Stimulated activated CD8-positive, alpha-beta memory T cell treated with anti-CD3 and anti-CD28 coated beads, Interleukin-15, amount 100 ng/mL, for 24 hours (primary cell): ENCODE measurements around the gene LILRA1.
"Not testable (repeated sequence)": the region's sequence is repeated elsewhere in the genome, so short reads cannot be mapped to it uniquely, and the experiment has no call there.

ENCODE experiments used
- DNase-seq: peaks from one replicate; pipeline ENCODE4 v3.0.0-alpha.2; 2020; ENCODE audit warnings: low read depth

Gene LILRA1

DNA sequence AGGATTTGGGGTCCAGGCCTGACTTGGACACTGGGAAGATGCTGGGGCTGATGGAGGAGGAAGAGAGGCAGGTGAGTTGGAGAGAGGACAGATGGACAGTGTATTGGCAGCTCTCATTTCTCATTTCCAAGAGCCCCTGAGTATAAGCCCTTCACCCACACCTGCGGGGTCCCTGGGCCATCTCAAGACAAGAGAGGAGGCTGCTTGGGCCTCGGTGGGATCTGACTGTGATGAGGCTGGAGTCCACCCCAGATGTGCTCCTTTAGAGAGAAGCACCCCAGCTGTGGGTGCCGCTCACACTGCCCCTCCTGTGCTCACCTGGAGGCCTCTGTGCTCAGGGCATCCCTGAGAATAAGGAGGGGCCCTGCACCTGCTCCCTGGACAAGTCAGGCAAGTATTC lies 16.1 kb upstream of the LILRA1 start:
- DNase-seq: no peak

DNA sequence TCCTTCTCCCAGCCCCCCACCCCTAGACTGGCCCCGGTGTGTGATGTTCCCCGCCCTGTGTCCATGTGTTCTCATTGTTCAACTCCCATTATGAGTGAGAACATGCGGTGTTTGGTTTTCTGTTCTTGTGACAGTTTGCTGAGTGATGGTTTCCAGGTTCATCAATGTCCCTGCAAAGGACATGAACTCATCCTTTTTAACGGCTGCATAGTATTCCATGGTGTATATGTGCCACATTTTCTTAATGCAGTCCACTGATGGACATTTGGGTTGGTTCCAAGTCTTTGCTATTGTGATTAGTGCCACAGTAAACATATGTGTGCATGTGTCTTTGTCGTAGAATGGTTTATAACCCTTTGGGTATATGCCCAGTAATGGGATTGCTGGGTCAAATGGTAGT lies 15.2 kb upstream of the LILRA1 start:
- not testable (repeated sequence) for DNase-seq

DNA sequence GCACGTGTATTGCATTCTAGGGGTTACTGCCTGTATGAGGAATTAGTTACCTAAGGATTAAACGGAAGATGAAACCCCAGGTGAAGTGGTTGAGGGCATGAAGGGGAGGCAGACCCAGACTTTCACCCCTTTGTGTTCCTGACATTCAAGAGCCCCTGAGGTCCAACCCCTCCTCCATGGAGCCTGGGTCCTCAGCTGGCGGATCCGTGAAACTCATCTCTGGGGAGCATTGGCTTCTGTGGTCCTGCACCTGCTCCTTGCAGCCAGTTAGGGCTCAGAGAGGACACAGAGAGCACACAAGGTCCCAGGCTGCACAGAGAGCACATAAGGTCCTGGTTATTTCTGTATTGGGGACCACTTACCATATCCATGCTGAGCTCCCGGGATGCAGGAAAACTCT lies 7.0 kb upstream of the LILRA1 start:
- DNase-seq: no peak

DNA sequence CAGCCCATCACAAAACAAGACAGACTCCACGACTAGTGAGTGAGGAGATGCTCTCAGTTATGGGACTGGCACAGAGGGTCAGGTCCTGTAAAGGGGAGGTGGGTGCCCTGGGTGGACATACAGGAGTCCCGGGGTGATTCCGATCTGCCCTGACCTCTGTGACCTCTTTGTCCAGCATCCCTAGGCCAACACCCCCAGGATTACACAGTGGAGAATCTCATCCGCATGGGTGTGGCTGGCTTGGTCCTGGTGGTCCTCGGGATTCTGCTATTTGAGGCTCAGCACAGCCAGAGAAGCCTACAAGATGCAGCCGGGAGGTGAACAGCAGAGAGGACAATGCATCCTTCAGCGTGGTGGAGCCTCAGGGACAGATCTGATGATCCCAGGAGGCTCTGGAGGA lies 6.4 kb upstream of the LILRA1 start:
- DNase-seq: no peak

DNA sequence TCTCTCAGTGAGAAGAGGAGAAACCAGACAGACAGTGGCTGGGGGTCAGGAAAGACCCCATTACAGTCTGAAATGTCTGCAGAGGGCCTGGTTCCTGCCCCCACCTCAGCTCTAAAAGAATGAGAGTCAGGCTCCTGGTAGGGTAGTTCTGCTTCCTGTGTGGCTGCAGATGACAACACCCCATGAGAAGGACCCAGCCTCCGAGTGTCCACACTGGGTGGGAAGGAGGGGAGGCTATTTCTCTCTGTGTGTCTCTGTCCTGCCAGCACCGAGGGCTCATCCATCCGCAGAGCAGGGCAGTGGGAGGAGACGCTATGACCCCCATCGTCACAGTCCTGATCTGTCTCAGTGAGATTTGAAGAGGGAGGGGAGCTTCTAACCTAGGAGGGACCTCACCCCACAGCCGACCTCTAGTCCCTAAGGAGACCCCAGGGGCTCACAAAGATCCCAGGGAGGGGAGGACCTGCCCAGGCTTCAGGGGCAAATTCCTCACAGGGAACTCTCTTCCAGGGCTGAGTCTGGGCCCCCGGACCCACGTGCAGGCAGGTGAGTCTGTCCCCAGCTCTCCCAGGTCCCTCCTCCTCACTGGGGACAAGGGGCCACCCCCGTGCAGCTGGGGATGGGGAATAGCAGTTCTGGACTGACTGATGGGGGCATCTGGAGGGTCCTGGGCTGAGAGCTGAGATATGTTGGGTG lies 647 bp downstream of the LILRA1 start:
- not testable (repeated sequence) for DNase-seq

DNA sequence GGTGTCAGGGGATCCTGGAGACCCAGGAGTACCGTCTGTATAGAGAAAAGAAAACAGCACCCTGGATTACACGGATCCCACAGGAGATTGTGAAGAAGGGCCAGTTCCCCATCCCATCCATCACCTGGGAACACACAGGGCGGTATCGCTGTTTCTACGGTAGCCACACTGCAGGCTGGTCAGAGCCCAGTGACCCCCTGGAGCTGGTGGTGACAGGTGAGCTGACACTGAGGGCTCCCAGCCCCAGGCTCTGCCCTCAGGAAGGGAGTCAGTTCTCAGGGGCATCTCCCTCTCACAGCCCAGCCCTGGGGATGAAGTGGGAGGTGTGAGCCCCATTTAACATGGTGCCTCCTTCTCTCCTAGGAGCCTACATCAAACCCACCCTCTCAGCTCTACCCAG lies 1.3 kb downstream of the LILRA1 start:
- no peak for DNase-seq

DNA sequence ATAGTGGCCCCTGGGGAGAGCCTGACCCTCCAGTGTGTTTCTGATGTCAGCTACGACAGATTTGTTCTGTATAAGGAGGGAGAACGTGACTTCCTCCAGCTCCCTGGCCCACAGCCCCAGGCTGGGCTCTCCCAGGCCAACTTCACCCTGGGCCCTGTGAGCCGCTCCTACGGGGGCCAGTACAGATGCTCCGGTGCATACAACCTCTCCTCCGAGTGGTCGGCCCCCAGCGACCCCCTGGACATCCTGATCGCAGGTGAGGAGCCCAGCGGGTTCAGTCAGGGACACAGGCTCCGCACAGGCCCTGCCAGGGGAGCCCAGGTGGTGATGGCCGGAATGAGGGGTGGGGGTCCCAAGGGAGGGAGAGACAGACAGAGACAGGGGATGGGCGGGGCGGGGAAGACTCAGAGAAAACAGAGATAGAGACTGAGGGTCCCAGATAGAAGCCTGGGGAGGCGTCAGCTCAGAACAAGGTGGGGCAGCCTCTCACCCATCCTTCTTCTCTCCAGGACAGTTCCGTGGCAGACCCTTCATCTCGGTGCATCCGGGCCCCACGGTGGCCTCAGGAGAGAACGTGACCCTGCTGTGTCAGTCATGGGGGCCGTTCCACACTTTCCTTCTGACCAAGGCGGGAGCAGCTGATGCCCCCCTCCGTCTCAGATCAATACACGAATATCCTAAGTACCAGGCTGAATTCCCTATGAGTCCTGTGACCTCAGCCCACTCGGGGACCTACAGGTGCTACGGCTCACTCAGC lies 2.4 kb downstream of the LILRA1 start:
- not testable (repeated sequence) for DNase-seq

DNA sequence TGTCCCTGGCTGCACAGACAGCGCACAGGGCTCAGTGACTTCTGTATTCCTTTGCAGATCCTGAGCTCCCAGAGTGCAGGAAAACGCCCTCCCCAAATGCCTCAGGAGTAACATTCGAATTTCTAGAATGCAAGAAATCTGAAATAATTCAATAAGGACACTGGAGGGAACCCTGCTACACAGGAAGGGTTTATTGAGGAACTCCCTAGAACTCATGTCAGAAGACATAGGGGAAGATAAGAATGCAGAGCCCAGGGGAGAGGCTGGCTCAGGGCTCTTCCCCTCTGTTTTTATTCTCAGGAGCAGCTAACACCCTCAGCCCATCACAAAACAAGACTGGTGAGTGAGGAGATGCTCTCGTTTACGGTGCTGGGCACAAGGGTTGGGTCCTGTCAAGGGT lies 6.8 kb downstream of the LILRA1 start:
- DNase-seq: no peak

DNA sequence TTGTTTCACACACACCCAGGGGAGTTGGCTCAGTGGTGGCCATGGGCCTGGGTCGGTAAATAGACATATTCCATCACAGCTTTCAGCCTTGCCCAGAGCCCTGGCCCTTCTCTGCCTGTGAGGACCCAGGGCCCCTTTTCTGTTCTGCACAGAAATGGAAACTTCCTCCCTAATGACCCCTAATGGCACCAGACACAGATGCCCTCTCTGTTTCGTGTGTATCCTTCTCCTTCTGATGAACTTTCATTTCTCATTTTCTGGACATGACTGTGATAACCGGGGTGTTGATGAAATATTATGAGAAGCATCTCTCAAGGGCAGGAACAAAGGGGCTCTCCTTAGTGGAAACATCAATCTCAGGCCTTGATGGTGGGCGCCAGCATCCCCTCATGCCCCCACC lies 12.8 kb downstream of the LILRA1 start:
- DNase-seq: no peak

DNA sequence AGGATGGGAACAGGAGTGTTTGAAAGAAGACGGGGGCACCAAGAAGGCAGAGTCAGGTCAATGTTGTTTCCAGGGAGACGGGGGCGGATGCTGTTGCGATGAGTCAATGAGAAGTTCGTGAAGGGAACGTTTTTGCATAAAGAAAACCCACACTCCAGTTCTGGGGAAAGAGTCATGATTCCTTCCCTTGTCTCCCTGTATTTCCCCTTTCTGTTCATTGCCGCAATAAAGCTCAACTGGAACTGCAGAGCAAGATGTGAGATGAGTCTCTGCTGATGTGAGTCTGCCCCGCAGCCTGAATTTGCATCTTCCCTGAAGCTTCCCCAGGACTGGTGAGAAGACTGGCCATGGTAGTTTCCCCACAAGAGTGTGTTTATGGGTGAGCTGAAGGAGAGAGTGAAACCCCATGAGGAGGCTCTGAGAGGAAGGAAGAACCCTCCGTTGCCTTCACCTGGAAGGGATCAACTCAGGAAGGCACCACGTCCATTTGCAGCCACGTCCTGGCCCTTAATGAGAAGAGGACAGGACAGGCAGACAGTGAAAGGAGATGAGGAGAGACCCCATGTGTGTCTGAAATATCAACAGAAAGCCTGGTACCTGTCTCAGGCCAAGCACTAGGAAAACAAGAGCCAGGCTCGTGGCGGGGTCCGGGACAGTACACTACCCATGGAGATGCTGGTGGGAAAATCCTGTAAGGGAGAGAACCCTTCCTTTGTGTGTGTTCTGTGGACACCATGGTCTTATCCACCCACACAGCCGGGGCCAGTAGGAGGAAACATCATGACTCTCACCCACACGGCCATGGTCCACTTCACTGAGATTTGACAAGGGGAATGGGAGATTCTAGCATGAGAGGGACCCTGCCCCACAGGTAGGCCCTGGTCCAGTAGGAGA lies 13.7 kb downstream of the LILRA1 start:
- DNase-seq: no peak

DNA sequence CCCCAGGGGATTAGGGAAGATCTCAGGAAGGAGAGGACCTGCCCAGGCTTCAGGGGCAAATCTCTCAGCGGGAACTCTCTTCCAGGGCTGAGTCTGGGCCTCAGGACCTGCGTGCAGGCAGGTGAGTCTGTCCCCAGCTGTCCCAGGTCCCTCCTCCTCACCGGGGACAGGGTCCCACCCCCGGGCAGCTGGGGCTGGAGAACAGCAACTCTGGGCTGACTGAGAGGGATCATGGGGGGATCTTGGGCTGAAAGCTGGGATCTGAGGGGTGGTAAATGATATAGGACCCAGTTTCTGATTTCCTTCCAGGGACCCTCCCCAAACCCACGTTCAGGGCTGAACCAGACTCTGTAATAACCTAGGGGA lies 14.3 kb downstream of the LILRA1 start:
- DNase-seq: no peak

DNA sequence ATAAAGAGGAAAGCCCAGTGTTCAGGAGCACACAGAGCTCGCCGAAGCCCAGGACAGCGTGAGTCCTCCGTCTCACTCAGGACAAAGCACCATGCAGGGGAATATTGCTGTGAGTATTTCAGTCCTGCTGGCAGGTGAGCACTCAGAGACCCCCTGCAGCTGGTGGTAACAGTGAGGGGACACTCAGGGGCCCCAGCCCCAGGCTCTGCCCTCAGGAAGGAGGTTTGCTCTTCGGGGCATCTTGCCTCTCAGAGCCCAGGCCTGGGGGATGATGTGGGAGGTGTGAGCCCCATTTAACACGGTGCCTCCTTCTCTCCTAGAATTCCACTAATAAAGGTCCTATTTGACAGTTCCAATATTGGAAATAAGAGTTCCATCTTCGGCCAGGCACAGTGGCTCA lies 14.8 kb downstream of the LILRA1 start:
- no peak for DNase-seq

DNA sequence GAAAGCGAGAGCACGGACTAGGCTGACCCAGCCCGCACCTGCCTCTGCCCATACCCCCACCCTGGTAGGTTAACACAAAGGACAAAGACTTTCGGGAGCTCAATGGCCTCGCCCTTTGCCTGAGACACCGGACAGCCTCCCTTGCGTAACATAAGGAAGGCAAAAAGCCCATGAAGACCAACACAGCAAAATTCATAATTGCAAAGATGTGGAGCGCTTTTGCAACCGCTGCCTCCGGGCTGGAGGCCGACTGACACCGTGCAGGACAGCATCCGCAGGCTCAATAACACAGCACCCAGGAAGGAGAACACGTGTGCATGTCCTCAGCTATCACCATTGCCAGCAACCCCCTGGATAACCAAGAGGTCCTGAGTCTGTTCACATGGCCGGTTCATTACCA lies 15.4 kb downstream of the LILRA1 start:
- DNase-seq: no peak

DNA sequence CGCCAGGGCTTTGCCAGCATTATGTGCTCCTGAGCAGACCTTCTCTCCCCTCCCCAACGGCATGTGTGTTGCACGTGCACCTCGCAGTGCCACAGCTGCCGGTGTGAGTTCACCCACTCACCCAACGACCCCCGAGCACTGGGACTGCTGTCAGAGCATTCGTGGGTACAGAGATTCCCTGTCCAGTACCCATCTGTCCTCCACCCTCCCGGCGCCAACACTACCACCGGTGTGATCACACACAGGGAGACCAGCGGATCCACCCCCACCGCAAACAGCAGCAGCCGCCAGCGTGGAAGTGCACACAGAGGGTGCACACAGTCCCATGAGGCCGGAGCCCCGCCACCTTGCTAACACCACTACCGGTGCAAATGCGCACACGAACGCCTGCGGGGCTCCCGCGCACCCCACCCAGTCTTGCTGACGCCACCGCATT lies 15.9 kb downstream of the LILRA1 start:
- DNase-seq: no peak

DNA sequence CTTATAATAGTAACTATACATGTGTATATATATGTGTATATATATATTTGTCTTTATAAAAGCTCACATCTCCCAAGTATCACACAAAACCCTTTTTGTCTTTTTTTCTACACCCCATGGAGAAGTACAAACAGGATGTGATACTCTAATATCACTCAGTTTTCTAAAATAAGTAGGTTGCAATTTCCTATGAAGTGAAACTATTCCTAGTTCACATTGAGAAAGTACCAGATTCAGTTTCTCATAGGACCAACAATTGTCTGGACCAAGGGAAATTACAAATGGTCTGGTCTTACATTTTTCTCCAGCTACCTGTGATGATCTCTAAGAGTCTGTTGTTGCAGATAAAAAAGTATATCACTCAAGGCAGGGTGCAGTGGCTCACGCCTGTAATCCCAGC lies 19.0 kb downstream of the LILRA1 start:
- no peak for DNase-seq

DNA sequence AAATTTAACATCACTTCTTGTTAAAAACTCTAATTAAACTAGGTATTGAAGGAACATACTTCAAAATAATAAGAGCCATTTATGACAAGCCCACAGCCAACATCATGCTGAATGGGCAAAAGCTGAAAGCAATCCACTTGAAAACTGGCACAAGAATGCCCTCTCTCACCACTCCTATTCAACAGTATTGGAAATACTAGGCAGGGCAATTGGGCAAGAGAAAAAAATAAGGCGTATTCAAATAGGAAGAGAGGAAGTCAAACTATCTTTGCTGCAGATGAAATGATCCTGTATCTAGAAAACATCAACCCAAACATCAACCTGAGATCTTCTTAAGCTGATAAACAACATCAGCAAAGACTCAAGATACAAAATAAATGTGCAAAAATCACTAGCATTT lies 21.3 kb downstream of the LILRA1 start:
- DNase-seq: no peak

DNA sequence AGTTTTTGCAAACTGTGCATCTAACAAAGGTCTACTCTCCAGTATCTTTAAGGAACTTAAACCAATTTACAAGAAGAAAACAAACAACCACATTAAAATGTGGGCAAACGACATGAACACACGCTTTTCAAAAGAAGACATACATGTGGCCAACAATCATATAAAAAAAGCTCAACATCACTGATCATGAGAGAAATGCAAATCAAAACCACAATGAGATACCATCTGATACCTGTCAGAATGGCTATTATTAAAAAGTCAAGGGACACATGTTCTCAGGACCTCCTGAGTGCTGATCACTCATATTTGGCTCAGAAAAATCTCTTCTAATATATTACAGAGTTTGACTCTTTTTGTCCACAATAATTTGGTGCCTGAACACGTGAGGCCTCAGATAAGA lies 22.6 kb downstream of the LILRA1 start:
- DNase-seq: no peak

DNA sequence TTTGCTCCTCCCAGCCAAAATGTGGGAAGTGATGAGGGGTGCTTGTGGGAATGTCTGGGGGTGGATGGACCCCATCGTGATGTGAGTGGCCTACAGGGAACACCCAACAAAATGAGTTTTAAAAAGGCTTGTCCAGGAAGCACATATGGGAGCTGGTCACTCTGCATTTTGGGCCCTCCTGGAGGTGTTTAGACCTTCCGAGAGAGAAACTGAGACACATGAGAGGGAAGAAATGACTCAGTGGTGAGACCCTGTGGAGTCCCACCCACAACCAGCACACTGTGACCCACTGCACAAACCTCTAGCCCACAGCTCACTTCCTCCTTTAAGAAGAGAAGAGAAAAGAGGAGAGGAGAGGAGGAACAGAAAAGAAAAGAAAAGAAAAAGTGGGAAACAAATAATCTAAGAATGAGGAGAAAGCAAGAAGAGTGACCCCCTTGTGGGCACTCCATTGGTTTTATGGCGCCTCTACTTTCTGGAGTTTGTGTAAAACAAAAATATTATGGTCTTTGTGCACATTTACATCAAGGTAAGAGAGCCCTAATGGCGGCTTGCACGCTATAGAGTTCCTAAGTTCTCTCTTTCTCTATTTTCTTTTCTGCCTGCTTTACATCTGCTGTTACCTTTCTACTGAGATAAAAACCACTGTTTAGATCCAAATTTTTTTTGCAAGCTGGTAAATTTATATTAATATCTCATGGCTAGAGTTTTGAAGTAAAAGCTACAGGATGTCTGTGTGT lies 23.6 kb downstream of the LILRA1 start:
- DNase-seq: no peak

DNA sequence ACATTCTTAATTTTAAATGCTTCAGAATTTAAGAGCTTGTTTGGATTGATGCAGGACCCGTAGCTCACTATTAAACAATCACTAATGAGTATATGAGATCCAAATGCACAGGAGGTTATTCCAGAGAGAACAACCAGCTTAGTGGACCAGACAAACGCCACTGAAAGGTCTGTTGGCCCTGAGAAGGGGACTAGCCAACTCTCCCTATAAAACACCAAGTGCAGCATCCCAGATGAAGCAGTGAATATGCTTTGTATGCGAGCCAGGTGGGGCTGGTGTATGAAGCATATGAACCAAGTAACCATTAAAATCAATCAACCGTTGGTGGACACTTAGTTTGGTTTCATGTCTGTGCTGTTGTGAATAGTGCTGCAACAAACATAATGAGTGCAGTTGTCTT lies 27.0 kb downstream of the LILRA1 start:
- DNase-seq: no peak

DNA sequence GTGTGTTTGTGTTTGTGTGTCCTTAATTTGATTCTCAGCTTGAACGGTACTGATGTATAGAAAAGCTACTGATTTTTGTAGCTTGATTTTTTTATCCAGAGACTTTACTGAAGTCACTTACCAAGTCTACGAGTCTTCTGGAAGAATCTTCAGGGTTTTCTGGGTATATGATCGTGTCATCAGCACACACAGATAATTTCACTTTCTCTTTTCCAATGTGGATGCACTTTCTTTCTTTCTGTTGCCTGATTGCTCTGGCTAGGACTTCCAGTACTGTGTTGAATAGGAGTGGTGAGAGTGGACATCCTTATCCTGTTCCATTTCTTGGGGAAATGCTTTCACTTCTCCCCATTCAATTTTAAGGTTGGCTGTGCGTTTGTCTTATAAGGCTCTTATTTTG lies 29.0 kb downstream of the LILRA1 start:
- DNase-seq: no peak

DNA sequence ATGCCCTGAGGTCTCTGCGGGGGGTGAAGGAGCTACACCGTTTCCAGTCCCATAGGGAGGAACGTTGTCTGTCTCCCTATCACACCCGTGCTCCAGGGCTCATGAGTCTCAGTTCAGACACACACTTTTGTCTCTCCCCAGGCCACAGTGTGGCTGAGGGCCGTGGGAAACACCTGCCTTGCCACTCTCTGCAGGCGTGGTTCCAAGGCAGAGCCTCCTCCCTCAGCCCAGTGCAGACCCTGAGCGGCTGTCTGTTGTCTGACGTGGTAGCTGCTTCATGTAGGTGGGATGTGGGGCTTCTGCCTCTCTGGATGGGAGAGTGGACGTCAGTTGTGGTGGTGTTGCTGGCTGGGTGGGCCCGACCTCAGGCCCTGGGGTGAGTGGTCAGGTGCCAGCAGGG lies 30.8 kb downstream of the LILRA1 start:
- DNase-seq: not testable (repeated sequence)
